PC-9 (cell line): ENCODE data around the gene EYA4.

Source experiments
- EZH2 ChIP-seq: fragments of 200-600 bp; sonication (generic); IDR thresholded peaks from 2 replicates; pipeline ENCODE4 v1.8.0; 2017; ENCODE audit warnings: antibody characterized with exemption, low read depth
- TF ChIP-seq, protein P1 (sequence below): fragments of 200-600 bp; sonication (generic); conservative IDR thresholded peaks from 2 replicates; pipeline ENCODE4 v1.6.1; 2017; ENCODE audit warnings: mixed run types, antibody characterized with exemption, mild to moderate bottlenecking, moderate library complexity

DNA sequence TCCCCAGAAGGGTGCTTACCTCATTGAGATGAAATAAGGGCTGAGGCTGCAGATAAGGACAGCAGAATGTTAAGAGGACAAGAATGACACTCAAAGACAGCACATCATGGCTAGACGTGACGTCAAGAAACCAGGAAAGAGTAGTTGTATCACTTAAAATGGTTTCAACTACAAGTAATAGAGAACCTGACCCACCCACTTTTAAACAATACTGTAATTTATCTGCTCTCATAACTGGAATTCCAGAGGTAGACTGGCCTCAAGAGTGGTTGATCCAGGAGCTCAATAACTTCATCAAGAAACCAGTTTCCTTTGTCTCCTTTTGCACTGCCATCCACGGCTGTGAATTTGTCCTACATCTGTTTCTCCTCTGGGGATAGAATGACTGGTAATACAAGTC, 187.1 kb downstream of the EYA4 start:
- no peak for TF ChIP-seq EZH2
- TF ChIP-seq, protein P1, sequence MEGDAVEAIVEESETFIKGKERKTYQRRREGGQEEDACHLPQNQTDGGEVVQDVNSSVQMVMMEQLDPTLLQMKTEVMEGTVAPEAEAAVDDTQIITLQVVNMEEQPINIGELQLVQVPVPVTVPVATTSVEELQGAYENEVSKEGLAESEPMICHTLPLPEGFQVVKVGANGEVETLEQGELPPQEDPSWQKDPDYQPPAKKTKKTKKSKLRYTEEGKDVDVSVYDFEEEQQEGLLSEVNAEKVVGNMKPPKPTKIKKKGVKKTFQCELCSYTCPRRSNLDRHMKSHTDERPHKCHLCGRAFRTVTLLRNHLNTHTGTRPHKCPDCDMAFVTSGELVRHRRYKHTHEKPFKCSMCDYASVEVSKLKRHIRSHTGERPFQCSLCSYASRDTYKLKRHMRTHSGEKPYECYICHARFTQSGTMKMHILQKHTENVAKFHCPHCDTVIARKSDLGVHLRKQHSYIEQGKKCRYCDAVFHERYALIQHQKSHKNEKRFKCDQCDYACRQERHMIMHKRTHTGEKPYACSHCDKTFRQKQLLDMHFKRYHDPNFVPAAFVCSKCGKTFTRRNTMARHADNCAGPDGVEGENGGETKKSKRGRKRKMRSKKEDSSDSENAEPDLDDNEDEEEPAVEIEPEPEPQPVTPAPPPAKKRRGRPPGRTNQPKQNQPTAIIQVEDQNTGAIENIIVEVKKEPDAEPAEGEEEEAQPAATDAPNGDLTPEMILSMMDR: no peak
